PC-3 (cell line): Measurements from ENCODE around the gene ZNF701.

ENCODE experiments used
- CTCF ChIP-seq: fragments of 300-600 bp; sonication (generic); conservative IDR thresholded peaks from 2 replicates; pipeline ENCODE4 v1.5.1; 2017; ENCODE audit warnings: antibody characterized with exemption, low read depth, mild to moderate bottlenecking, low read length
- EZH2 ChIP-seq: fragments of 300-600 bp; sonication (generic); IDR thresholded peaks from one replicate; pipeline ENCODE4 v1.6.1; 2017; ENCODE audit warnings: antibody characterized with exemption, mild to moderate bottlenecking, low read length; ENCODE audit not compliant: unreplicated experiment
- EZH2phosphoT487 ChIP-seq: fragments of 300-600 bp; sonication (generic); IDR thresholded peaks from 2 replicates; pipeline ENCODE4 v1.6.1; 2018; ENCODE audit warnings: mild to moderate bottlenecking, antibody characterized with exemption, low read length, borderline replicate concordance

- TF ChIP-seq CTCF, result no peak
- TF ChIP-seq EZH2, result no peak
- TF ChIP-seq EZH2phosphoT487, result no peak
Measured at GRCh38 chr19:52533901-52534300, 36.2 kb upstream of the ZNF701 start.
